GM12878 (cell line): ENCODE results near the gene MAPK1IP1L. TPM values are rescaled to one million over a fixed set of nuclear protein-coding genes. Genes with fewer than 3 reads are reported as not detected.

Source experiments
- ATAC-seq: fragments of 200-7000 bp; cut with Tn5 transposase; 3 replicates; pipeline ENCODE4 v1.9.1; 2020; ENCODE audit warnings: mild to moderate bottlenecking, moderate library complexity
- BruUV-seq: library from RNA; stranded (reverse); fragments of 400-500 nt; replicated peaks from 2 replicates; lab custom pipeline; 2021; lab: Mats Ljungman, UMichigan
- CTCF ChIA-PET: fragments of 300-600 bp; sonication (Branson Sonifier 250); formaldehyde crosslinking; extraction: SDS; loops from one replicate; lab custom pipeline; 2021; ENCODE audit warnings: inconsistent platforms; lab: Yijun Ruan, JAX
- POLR2A ChIA-PET: fragments of 350-600 bp; formaldehyde crosslinking; extraction: SDS; loops from one replicate; lab custom pipeline; 2021; ENCODE audit warnings: inconsistent platforms; lab: Charles Lee
- RAD21 ChIA-PET: fragments of 300-600 bp; sonication (Branson Sonifier 250); formaldehyde crosslinking; loops from one replicate; lab custom pipeline; 2023; ENCODE audit warnings: antibody characterized with exemption; ENCODE audit not compliant: unreplicated experiment; lab: Charles Lee
- SMC1A ChIA-PET: fragments of 300-600 bp; sonication (Branson Sonifier 250); formaldehyde crosslinking; loops from one replicate; lab custom pipeline; 2023; ENCODE audit not compliant: unreplicated experiment, uncharacterized antibody; lab: Charles Lee
- DNase-seq: peaks from one replicate; pipeline ENCODE4 v3.0.0-alpha.2; 2011; ENCODE audit warnings: low read depth, low spot score
- FAIRE-seq: peaks from 3 replicates; lab custom pipeline; 2011; peaks lifted over from hg19 to GRCh38; lab: Jason Lieb, UNC
- H2AFZ ChIP-seq: 2 replicates; pipeline ENCODE4 v1.6.0; 2011; ENCODE audit warnings: low read depth, low read length, control low read depth; ENCODE audit not compliant: control insufficient read depth
- H3K27ac ChIP-seq: 2 replicates; pipeline ENCODE4 v1.5.1; 2011; ENCODE audit warnings: control low read depth; ENCODE audit not compliant: control insufficient read depth, insufficient read depth
- H3K27me3 ChIP-seq, 2 experiments: replicated peaks in 1 of 2; 2 replicates each; pipeline versions ENCODE4 v1.6.0 to v1.6.1; 2011; ENCODE audit warnings: low read length in 1 of 2; ENCODE audit not compliant: control insufficient read depth in 2 of 2, insufficient read depth in 2 of 2
- H3K36me3 ChIP-seq, 2 experiments: 2 replicates each; pipeline ENCODE4 v1.5.1; 2011; ENCODE audit warnings: low read length in 1 of 2; ENCODE audit not compliant: control insufficient read depth in 2 of 2, insufficient read depth in 2 of 2
- H3K4me1 ChIP-seq: 2 replicates; pipeline ENCODE4 v1.6.1; 2011; ENCODE audit warnings: mild to moderate bottlenecking, low read length, moderate library complexity, mixed read lengths; ENCODE audit not compliant: control insufficient read depth, insufficient read depth
- H3K4me2 ChIP-seq: 2 replicates; pipeline ENCODE4 v1.6.0; 2011; ENCODE audit warnings: control low read depth; ENCODE audit not compliant: control insufficient read depth, insufficient read depth
- H3K4me3 ChIP-seq: fragments of 200-600 bp; sonication (generic); 2 replicates; pipeline ENCODE4 v1.5.1; 2016
- H3K79me2 ChIP-seq: 2 replicates; pipeline ENCODE4 v1.6.0; 2011; ENCODE audit warnings: low read length; ENCODE audit not compliant: control insufficient read depth, insufficient read depth
- H3K9ac ChIP-seq: 2 replicates; pipeline ENCODE4 v1.8.0; 2011; ENCODE audit warnings: low read length, control low read depth, mixed read lengths; ENCODE audit not compliant: control insufficient read depth, insufficient read depth
- H3K9me3 ChIP-seq: replicated peaks from 3 replicates; pipeline ENCODE4 v1.5.1; 2011; ENCODE audit warnings: mild to moderate bottlenecking, low read length; ENCODE audit not compliant: control insufficient read depth, insufficient read depth
- H4K20me1 ChIP-seq: 2 replicates; pipeline ENCODE4 v1.6.0; 2011; ENCODE audit not compliant: control insufficient read depth, insufficient read depth
- ATF2 ChIP-seq: IDR thresholded peaks from 2 replicates; pipeline ENCODE4 v1.6.1; 2012; ENCODE audit warnings: low read length, inconsistent platforms
- BCLAF1 ChIP-seq: fragments of 450-650 bp; IDR thresholded peaks from 2 replicates; pipeline ENCODE4 v1.6.1; 2017; ENCODE audit warnings: antibody characterized with exemption, mild to moderate bottlenecking, moderate library complexity
- BHLHE40 ChIP-seq, 2 experiments: fragments of 450-650 bp in 1 of 2; IDR thresholded peaks; 2 replicates each; pipeline ENCODE4 v1.6.1; 2011 to 2017; ENCODE audit warnings: low read depth in 2 of 2, borderline replicate concordance in 1 of 2, improper control_type of control experiment in 1 of 2, low read length in 1 of 2, mild to moderate bottlenecking in 1 of 2
- CTCF ChIP-seq, 3 experiments: IDR thresholded peaks in 2 of 3; conservative IDR thresholded peaks in 1 of 3; 2 replicates each; pipeline ENCODE4 v1.5.1; 2011; ENCODE audit warnings: low read depth in 3 of 3, low read length in 3 of 3, mild to moderate bottlenecking in 3 of 3, control low read depth in 2 of 3, moderate library complexity in 2 of 3, inconsistent platforms in 1 of 3, mixed read lengths in 1 of 3; ENCODE audit not compliant: control insufficient read depth in 2 of 3, insufficient read depth in 1 of 3; ENCODE audit errors: extremely low read depth in 1 of 3
- MXI1 ChIP-seq: fragments of 150-350 bp; IDR thresholded peaks from 2 replicates; pipeline ENCODE4 v1.6.1; 2011; ENCODE audit warnings: low read depth, mild to moderate bottlenecking, inconsistent platforms, low read length, improper control_type of control experiment
- NRF1 ChIP-seq: conservative IDR thresholded peaks from 2 replicates; pipeline ENCODE4 v1.6.1; 2011; ENCODE audit warnings: mild to moderate bottlenecking, low read depth, low read length, improper control_type of control experiment
- PAX8 ChIP-seq: fragments of 450-650 bp; IDR thresholded peaks from 2 replicates; pipeline ENCODE4 v1.6.1; 2017; ENCODE audit warnings: mild to moderate bottlenecking, moderate library complexity
- POLR2AphosphoS2 ChIP-seq: IDR thresholded peaks from 2 replicates; pipeline ENCODE4 v1.6.1; 2011; ENCODE audit warnings: low read depth, mild to moderate bottlenecking, low read length, improper control_type of control experiment, moderate library complexity
- USF1 ChIP-seq: IDR thresholded peaks from 2 replicates; pipeline ENCODE4 v1.6.1; 2011; ENCODE audit warnings: borderline replicate concordance, low read depth, mild to moderate bottlenecking, moderate library complexity, mixed read lengths, low read length; ENCODE audit not compliant: insufficient read depth; ENCODE audit errors: extremely low read length
- YY1 ChIP-seq: IDR thresholded peaks from 2 replicates; pipeline ENCODE4 v1.6.1; 2011; ENCODE audit warnings: low read depth, mild to moderate bottlenecking, low read length
- ZNF622 ChIP-seq: fragments of 450-650 bp; IDR thresholded peaks from 2 replicates; pipeline ENCODE4 v1.6.1; 2017; ENCODE audit warnings: mild to moderate bottlenecking, inconsistent platforms
- WGBS: methylation state at CpG from one replicate; pipeline ENCODE4 v1.1.6; 2016; ENCODE audit warnings: low lambda C conversion rate; ENCODE audit not compliant: insufficient replicate concordance, insufficient coverage; ENCODE audit errors: missing lambda C conversion rate; 5-methylcytosine and 5-hydroxymethylcytosine counted together
- in situ Hi-C: fragments of 300-500 bp; cut with MboI; formaldehyde crosslinking; loops from 9 replicates; pipeline ENCODE4 v1.14.3; 2018; ENCODE audit warnings: mixed read lengths
- intact Hi-C: fragments of 100-400 bp; cut with micrococcal nuclease; formaldehyde crosslinking; loops from one replicate; pipeline ENCODE4 v1.14.2; 2022; ENCODE audit not compliant: unreplicated experiment
- polyA plus RNA-seq, 11 experiments: library from polyadenylated mRNA; depleted of rRNA in 4 of 11; unstranded in 6 of 11; stranded (reverse) in 5 of 11; fragments of >200 nt; fragmentation: Nextera tagmentation in 4 of 11; fragmentation: Illumina TruSeq in 1 of 11; extraction: Ambion mirVana in 4 of 11; extraction: Trizol in 1 of 11; gene quantifications; 1 replicate in 1 of 11; 2 replicates in 10 of 11; pipeline versions ENCODE4 v1.2.1 to v1.2.3, GENCODE V29; 2011 to 2016; ENCODE audit warnings: inconsistent platforms in 2 of 11, missing spikeins in 2 of 11, low read depth in 1 of 11
- total RNA-seq, 4 experiments: library from RNA; depleted of rRNA in 3 of 4; stranded (reverse); fragments of >200 nt in 3 of 4; fragmentation: Illumina TruSeq in 1 of 4; extraction: Trizol in 1 of 4; gene quantifications; 2 replicates each; pipeline versions ENCODE4 v1.2.1 to v1.2.3, GENCODE V29; 2013 to 2021
- TF ChIP-seq, protein P1 (sequence below): IDR thresholded peaks from 2 replicates; pipeline ENCODE4 v1.6.1; 2011; ENCODE audit warnings: borderline replicate concordance, low read depth, mild to moderate bottlenecking, moderate library complexity, low read length; ENCODE audit not compliant: insufficient read depth, poor library complexity, severe bottlenecking

The MAPK1IP1L gene
- total and polyA plus RNA-seq, 10 of the 15 experiments (the other 5 are each of a cell fraction or from before 2014, with no cell fraction given) = 44.6 to 117 (median 73.0) TPM

- DNase-seq (no peak), FAIRE-seq (no peak), ATAC-seq (no peak)
- ChIA-PET SMC1A (interaction anchor here (0.7 to 3.8 kb wide), 14 partner anchors 11 to 182 kb away, joined by 3 to 42 read pairs (median 4); partner anchors contain the start of genes DLGAP5 and MAPK1IP1L), POLR2A (interaction anchor here (0.6 to 1.9 kb wide), 7 partner anchors 9 to 161 kb away, joined by 3 to 10 read pairs (median 6); partner anchors contain the start of gene MAPK1IP1L), RAD21 (interaction anchor here (0.9 to 6.1 kb wide), 6 partner anchors 13 to 149 kb away, joined by 4 to 68 read pairs (median 10); partner anchors contain the start of gene MAPK1IP1L), CTCF (interaction anchor here (1.0 to 7.3 kb wide), 11 partner anchors 11 to 239 kb away, joined by 3 to 44 read pairs (median 6); partner anchors contain the start of gene MAPK1IP1L)
- peak overlapping the region; percentile 7; the same call in 1 of the 2 replicates for H3K9ac ChIP-seq
- peaks cover 3 to 21% of the 10 kb centered on the region in 2 experiments; a peak in 2 of 4 replicates for H3K36me3 ChIP-seq
- H2AFZ ChIP-seq = no peak overlapping the region
- peak overlapping the region; percentile 66 for H3K4me3 ChIP-seq
- intact Hi-C loops = no loop called here
- BruUV-seq = no TSS peak
- no peaks in the 10 kb centered on the region for H4K20me1 ChIP-seq
- H3K79me2 ChIP-seq = peaks cover 76% of the 10 kb centered on the region
- no peaks in the 10 kb centered on the region for H3K27me3 ChIP-seq
- H3K9me3 ChIP-seq = no peaks in the 10 kb centered on the region; the same call in 1 of the 3 replicates
- H3K4me1 ChIP-seq = no peaks in the 10 kb centered on the region
- H3K27ac ChIP-seq = peak overlapping the region; percentile 39; the same call in 1 of the 2 replicates
- in situ Hi-C loops = no loop called here
- WGBS = 86% methylated on average over 2 of the region's 2 CpGs
- peak overlapping the region; percentile 59 for H3K4me2 ChIP-seq
- TF ChIP-seq USF1 (no peak), BCLAF1 (no peak), NRF1 (no peak), MXI1 (no peak), ATF2 (no peak), PAX8 (no peak), BHLHE40 (IDR thresholded peaks at IDR 0.05; ENCODE audit: borderline replicate concordance in 1 of 2, low read depth in 2 of 2, low read length in 1 of 2) (no peak), POLR2AphosphoS2 (no peak), YY1 (no peak), CTCF (IDR thresholded peaks at IDR 0.05 in 2 of 3, conservative IDR thresholded peaks at IDR 0.05 in 1 of 3; ENCODE audit: control insufficient read depth in 2 of 3, extremely low read depth in 1 of 3, insufficient read depth in 1 of 3, low read depth in 3 of 3, low read length in 3 of 3) (no peak), ZNF622 (no peak)
- TF ChIP-seq, protein P1, sequence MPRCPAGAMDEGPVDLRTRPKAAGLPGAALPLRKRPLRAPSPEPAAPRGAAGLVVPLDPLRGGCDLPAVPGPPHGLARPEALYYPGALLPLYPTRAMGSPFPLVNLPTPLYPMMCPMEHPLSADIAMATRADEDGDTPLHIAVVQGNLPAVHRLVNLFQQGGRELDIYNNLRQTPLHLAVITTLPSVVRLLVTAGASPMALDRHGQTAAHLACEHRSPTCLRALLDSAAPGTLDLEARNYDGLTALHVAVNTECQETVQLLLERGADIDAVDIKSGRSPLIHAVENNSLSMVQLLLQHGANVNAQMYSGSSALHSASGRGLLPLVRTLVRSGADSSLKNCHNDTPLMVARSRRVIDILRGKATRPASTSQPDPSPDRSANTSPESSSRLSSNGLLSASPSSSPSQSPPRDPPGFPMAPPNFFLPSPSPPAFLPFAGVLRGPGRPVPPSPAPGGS = no peak
These were observed 20.3 kb upstream of the MAPK1IP1L start for GRCh38 chr14:55031190-55031589.
